Type B pancreatic cell (in vitro differentiated cells): ENCODE measurements around the gene LRP1B. TPM values are rescaled to one million over a fixed set of nuclear protein-coding genes. Genes with fewer than 3 reads are reported as not detected.
"Not testable (repeated sequence)": the region's sequence is repeated elsewhere in the genome, so short reads cannot be mapped to it uniquely, and the experiment has no call there.

ENCODE experiments used
- DNase-seq: peaks from one replicate; pipeline ENCODE4 v3.0.0; 2021; ENCODE audit warnings: mixed read lengths; ENCODE audit not compliant: unreplicated experiment; ENCODE audit errors: extremely low spot score
- H3K27ac Mint-ChIP-seq: 2 replicates; pipeline ENCODE4 v1.8.0; 2021; ENCODE audit warnings: mild to moderate bottlenecking, mixed read lengths
- H3K27me3 Mint-ChIP-seq: 2 replicates; pipeline ENCODE4 v1.8.0; 2021; ENCODE audit warnings: mixed read lengths
- H3K36me3 Mint-ChIP-seq: 2 replicates; pipeline ENCODE4 v1.8.0; 2021; ENCODE audit warnings: mixed read lengths
- H3K4me1 Mint-ChIP-seq: one replicate; pipeline ENCODE4 v1.8.0; 2021; ENCODE audit warnings: mixed read lengths; ENCODE audit not compliant: unreplicated experiment
- H3K4me3 Mint-ChIP-seq: 2 replicates; pipeline ENCODE4 v1.8.0; 2021; ENCODE audit warnings: mild to moderate bottlenecking, mixed read lengths
- H3K9me3 Mint-ChIP-seq: 2 replicates; pipeline ENCODE4 v1.8.0; 2021; ENCODE audit warnings: mixed read lengths
- CTCF ChIP-seq: fragments of 200-600 bp; sonication (generic); conservative IDR thresholded peaks from 2 replicates; pipeline ENCODE4 v1.5.0; 2021; ENCODE audit warnings: antibody characterized with exemption, mild to moderate bottlenecking
- total RNA-seq: library from RNA; stranded (reverse); gene quantifications from 2 replicates; pipeline ENCODE4 v1.2.1, GENCODE V29; 2021; ENCODE audit warnings: low replicate concordance

Gene LRP1B
- total RNA-seq, 1 donor from 2014 or later: 16.0 TPM

GRCh38 chr2:140975237-140975636 is 1155.6 kb downstream of the LRP1B start:
- no peak overlapping the region for H3K4me3 Mint-ChIP-seq
- H3K36me3 Mint-ChIP-seq: peaks cover 4% of the 10 kb centered on the region
- no peak overlapping the region for H3K27ac Mint-ChIP-seq
- no peak for TF ChIP-seq CTCF
- no peaks in the 10 kb centered on the region for H3K9me3 Mint-ChIP-seq
- no peak for DNase-seq
- H3K27me3 Mint-ChIP-seq: no peaks in the 10 kb centered on the region
- no peaks in the 10 kb centered on the region for H3K4me1 Mint-ChIP-seq

GRCh38 chr2:140972724-140973123 is 1158.1 kb downstream of the LRP1B start:
- Mint-ChIP-seq H3K27ac (no peak overlapping the region), H3K4me1 (no peaks in the 10 kb centered on the region), H3K4me3 (no peak overlapping the region), H3K9me3 (peaks cover 7% of the 10 kb centered on the region), H3K36me3 (peaks cover 7% of the 10 kb centered on the region), H3K27me3 (no peaks in the 10 kb centered on the region)
- no peak for DNase-seq
- no peak for TF ChIP-seq CTCF

GRCh38 chr2:140964324-140964723 is 1166.5 kb downstream of the LRP1B start:
- peak; percentile 61 for TF ChIP-seq CTCF
- not testable (repeated sequence) for DNase-seq, H3K4me1 Mint-ChIP-seq, H3K4me3 Mint-ChIP-seq, H3K27me3 Mint-ChIP-seq, H3K27ac Mint-ChIP-seq, H3K9me3 Mint-ChIP-seq, H3K36me3 Mint-ChIP-seq

GRCh38 chr2:140949932-140950331 is 1180.9 kb downstream of the LRP1B start:
- Mint-ChIP-seq H3K4me1 (no peaks in the 10 kb centered on the region), H3K27ac (no peak overlapping the region), H3K27me3 (no peaks in the 10 kb centered on the region), H3K9me3 (no peaks in the 10 kb centered on the region), H3K36me3 (no peaks in the 10 kb centered on the region), H3K4me3 (no peak overlapping the region)
- no peak for DNase-seq
- TF ChIP-seq CTCF: no peak

DNA sequence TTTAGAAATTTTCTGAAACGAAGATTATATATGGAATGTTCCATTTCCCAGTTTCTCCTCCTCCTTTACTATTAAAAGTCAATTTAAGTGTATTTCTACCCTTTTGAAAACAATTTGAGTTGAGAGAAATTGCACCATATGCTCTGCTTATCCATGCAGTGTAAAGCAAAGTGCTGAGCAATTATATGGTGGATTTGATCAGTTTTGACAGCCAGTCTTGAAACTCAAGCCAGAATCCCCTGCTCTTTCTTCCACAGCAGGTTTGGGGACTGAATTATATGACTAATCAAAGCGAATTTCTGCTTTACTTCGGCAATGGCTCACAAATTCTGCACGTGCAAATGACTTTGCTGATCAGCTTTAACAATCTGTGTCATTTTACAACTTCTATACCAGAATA is 1183.6 kb downstream of the LRP1B start:
- H3K4me3 Mint-ChIP-seq: no peak overlapping the region
- H3K27me3 Mint-ChIP-seq: no peaks in the 10 kb centered on the region
- TF ChIP-seq CTCF: no peak
- H3K4me1 Mint-ChIP-seq: no peaks in the 10 kb centered on the region
- H3K9me3 Mint-ChIP-seq: no peaks in the 10 kb centered on the region
- no peak overlapping the region for H3K27ac Mint-ChIP-seq
- H3K36me3 Mint-ChIP-seq: no peaks in the 10 kb centered on the region
- DNase-seq: no peak

DNA sequence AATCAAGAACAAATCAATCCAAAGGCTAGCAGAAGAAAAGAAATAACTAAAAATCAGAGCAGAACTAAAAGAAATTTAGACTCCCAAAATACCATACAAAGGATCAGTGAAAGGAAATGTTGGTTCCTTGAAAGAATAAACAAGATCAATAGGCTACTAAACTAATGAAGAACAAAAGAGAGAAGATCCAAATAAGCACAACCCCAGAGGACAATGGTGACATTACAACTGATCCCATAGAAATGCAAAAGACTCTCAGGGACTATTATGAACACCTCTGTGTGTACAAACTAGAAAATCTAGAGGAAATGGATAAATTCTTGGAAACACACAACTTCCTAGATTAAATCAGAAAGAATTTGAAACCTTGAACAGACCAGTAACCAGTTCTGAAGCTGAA is 1186.9 kb downstream of the LRP1B start:
- DNase-seq: no peak
- TF ChIP-seq CTCF: peak; percentile 58
- H3K27ac Mint-ChIP-seq: no peak overlapping the region
- H3K27me3 Mint-ChIP-seq: no peaks in the 10 kb centered on the region
- H3K4me1 Mint-ChIP-seq: no peaks in the 10 kb centered on the region
- H3K9me3 Mint-ChIP-seq: no peaks in the 10 kb centered on the region
- H3K4me3 Mint-ChIP-seq: no peak overlapping the region
- no peaks in the 10 kb centered on the region for H3K36me3 Mint-ChIP-seq
